Daoy (cell line): ENCODE measurements around the gene SORT1. TPM values are rescaled to one million over a fixed set of nuclear protein-coding genes. Genes with fewer than 3 reads are reported as not detected.

Experiments
- DNase-seq: peaks from one replicate; pipeline ENCODE4 v3.0.0-alpha.2; 2015; ENCODE audit warnings: low read depth
- total RNA-seq: library from RNA; depleted of rRNA; stranded (reverse); fragments of >200 nt; shearing (Covaris generic); gene quantifications from 2 replicates; pipeline ENCODE4 v1.2.3, GENCODE V29; 2014; rRNA removed

The SORT1 gene
- total RNA-seq, 1 experiment from 2014 or later = 16.3 TPM

GRCh38 chr1:109262231-109263055, 135.3 kb downstream of the SORT1 start:
- DNase-seq = no peak

- DNase-seq = no peak
Measured at GRCh38 chr1:109261578-109261977, 136.1 kb downstream of the SORT1 start.

GRCh38 chr1:109261006-109261405, 136.7 kb downstream of the SORT1 start:
- DNase-seq = no peak

- no peak for DNase-seq
Measured at GRCh38 chr1:109259674-109260557, 137.8 kb downstream of the SORT1 start.

Other genes starting within 250 kb of the SORT1 start
- 287 and 323 TPM in 2 replicates for gene SARS1, start 184.0 kb downstream of the SORT1 start, total RNA-seq
- gene CELSR2, start 148.4 kb downstream of the SORT1 start, total RNA-seq = 0.97 and 1.0 TPM in 2 replicates
- 87.5 and 129 TPM in 2 replicates for gene PSRC1, start 114.8 kb downstream of the SORT1 start, total RNA-seq
- gene MYBPHL, start 90.9 kb downstream of the SORT1 start, total RNA-seq = not detected in 2 replicates
- gene PSMA5, start 28.5 kb upstream of the SORT1 start, total RNA-seq = 218 and 382 TPM in 2 replicates
- 0.15 and 4.3 TPM in 2 replicates for gene SYPL2, start 68.6 kb upstream of the SORT1 start, total RNA-seq
- 8.6 and 14.2 TPM in 2 replicates for gene ATXN7L2, start 86.0 kb upstream of the SORT1 start, total RNA-seq
- 5.8 and 9.2 TPM in 2 replicates for gene CYB561D1, start 96.2 kb upstream of the SORT1 start, total RNA-seq
- 3.2 and 3.7 TPM in 2 replicates for gene AMIGO1, start 111.8 kb upstream of the SORT1 start, total RNA-seq
- not detected in 2 replicates for gene GPR61, start 142.0 kb upstream of the SORT1 start, total RNA-seq
- gene GNAI3, start 150.7 kb upstream of the SORT1 start, total RNA-seq = 24.1 and 24.6 TPM in 2 replicates
- gene GNAT2, start 221.7 kb upstream of the SORT1 start, total RNA-seq = 0.11 and 4.8 TPM in 2 replicates
- gene AMPD2, start 221.9 kb upstream of the SORT1 start, total RNA-seq = 121 and 135 TPM in 2 replicates